ENCODE measurements around the gene TPSG1.
"Not testable (repeated sequence)": the region's sequence is repeated elsewhere in the genome, so short reads cannot be mapped to it uniquely, and the experiment has no call there.

Gene TPSG1

DNA sequence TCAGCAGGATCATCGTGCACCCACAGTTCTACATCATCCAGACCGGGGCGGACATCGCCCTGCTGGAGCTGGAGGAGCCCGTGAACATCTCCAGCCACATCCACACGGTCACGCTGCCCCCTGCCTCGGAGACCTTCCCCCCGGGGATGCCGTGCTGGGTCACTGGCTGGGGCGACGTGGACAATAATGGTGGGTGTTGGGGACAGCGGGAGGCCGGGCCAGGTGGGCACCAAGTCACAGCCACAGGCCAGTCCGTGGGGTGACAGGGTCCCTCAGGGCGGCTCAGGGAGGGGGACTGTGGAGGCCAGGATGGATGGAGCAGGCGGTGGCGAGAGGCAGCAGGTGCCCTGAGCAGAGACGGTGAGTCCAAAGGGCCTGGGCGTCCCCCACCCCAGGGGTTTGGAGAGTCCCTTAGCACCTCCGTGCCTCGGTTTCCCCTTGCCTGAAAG is 31.8 kb upstream of the TPSG1 start:
- no peak for DNase-seq (ENCODE audit: low read depth)

DNA sequence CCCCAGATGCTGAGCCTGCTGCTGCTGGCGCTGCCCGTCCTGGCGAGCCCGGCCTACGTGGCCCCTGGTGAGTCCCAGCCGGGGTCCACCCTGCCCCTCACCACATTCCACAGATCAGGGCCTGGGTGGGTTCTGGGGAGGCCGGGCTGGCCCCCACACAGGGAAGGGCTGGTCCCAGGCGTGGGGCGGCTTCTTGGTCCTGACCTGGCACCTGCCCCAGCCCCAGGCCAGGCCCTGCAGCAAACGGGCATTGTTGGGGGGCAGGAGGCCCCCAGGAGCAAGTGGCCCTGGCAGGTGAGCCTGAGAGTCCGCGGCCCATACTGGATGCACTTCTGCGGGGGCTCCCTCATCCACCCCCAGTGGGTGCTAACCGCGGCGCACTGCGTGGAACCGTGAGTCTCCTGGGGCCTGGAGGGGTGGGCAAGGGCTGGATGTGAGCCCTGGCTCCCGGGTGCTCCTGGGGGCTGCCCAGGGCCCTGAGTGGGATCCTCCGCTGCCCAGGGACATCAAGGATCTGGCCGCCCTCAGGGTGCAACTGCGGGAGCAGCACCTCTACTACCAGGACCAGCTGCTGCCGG is 31.3 kb upstream of the TPSG1 start:
- not testable (repeated sequence) for DNase-seq (ENCODE audit: low read depth)

DNA sequence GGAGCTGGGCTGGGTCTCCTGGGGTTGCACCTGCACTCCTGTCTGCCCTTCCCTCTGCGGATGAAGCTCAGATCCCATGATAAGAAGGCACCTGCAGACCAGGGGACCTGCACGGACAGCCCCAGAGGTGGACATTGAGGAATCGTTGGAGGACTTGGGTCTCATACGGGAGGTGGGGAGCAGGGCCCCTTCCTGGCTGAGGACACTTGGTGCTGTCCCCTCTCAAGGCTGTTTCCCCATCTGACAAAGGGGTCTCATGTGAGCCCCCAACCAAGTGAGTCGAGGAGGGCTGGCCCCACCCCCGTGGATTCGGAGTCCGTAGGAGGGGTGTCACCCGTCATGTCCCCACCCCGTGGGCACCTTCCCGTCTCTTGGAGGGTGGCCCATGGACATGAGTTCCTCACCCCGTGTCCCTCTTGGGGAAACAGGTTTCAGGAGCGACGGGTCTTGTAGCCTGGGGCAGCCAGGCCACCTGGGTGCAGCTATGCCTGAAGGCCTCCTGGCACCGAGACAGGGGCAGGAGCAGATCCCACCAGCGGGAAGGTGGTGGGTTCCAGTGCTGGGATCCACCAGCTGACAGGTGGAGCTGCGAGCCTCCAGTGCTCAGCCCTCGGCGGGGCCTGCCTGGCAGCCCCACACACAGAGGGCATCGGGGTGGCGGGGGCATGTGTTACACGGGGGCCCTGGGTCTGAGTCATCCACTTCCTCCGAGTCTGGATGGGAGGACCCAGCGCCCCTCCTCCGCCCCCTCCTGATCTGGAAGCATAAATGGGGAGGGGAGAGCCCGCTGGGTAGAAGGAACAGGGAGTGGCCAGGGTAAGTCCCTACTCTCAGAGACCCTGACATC is 30.4 kb upstream of the TPSG1 start, which contains the start of gene TPSD1:
Gene TPSD1 (plus strand): TSS at position 794 of the 847 bp plus-strand sequence. CDS start 212 bp downstream, outside the sequence.
- not testable (repeated sequence) for DNase-seq (ENCODE audit: low read depth)

DNA sequence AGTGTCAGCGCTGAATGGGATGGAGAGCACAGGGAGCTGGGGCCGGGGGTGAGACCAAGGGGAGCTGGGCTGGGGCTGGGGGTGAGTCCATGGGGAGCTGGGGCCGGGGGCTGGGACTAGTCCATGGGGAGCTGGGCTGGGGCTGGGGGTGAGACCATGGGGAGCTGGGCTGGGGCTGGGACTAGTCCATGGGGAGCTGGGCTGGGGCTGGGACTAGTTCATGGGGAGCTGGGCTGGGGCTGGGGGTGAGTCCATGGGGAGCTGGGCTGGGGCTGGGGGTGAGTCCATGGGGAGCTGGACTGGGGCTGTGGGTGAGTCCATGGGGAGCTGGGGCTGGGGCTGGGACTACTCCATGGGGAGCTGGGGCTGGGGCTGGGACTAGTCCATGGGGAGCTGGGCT is 29.8 kb upstream of the TPSG1 start:
- not testable (repeated sequence) for DNase-seq (ENCODE audit: low read depth)

DNA sequence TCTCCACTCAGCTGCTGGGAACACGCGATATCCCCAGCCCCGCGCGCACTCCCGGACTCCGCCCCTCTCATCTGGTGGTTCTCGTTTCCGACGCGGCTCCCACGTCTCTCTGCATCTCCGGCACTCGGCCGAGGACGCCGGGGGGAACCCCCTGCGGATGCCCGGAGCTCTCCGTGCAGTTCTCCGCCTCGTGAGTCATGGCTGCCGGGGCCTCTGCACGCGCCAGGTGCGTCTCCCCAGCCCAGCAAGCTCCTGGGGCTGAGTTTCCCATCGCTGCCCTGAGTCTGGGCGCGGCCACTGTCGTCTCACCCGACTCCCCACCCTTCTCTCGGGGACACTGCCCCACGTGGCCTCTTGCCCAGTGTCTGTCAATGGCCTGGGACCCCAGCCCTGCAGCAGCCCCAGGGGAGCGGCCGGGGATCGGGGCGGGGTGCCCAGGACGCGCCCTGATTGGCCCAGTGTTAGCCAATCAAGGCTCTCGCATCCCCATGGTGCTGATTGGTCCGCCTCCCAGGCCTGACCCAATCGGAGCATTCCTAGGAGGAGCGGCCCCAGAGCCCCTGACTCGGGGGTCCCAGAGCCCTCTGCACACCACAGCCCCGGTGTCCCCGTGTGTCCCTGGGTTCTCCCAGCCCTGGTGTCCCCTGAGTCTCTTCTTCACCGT is 28.8 kb upstream of the TPSG1 start:
- not testable (repeated sequence) for DNase-seq (ENCODE audit: low read depth)

DNA sequence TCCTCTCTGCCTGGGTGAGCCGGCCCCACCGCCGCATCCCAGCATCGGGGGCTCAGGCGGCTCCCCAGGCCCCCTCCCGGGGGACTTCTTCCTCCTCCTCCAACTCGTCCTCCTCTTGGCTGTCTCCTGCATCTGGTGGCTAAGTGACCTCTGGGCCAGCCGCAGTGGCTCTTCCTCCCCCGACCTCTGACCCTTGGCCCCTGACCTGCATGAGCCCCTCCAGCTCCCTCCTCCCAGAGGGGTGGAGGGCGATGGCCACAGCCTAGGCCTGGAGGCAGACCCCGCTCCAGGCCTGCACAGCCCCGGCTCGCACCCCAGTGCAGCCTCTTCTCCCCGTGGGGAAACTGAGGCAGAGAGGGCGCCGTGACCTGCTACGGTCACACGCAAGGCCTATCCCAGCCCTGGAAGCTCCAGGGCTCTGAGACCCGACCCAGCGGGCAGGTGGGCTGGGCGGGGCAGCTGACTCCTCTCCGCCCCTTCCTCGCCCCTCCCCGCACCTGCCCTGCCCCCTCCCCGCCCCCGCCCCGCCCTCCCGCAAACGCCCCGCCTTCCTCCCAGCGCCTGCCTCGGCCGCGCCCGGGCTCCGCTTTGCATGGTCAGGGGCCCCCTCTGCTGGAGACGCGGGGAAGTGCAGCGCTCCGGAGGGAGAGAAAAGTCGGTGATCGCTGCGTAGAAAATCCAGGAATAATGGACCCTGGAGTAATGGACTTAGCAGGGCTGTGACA is 24.1 kb upstream of the TPSG1 start:
- DNase-seq (ENCODE audit: low read depth) = not testable (repeated sequence)

DNA sequence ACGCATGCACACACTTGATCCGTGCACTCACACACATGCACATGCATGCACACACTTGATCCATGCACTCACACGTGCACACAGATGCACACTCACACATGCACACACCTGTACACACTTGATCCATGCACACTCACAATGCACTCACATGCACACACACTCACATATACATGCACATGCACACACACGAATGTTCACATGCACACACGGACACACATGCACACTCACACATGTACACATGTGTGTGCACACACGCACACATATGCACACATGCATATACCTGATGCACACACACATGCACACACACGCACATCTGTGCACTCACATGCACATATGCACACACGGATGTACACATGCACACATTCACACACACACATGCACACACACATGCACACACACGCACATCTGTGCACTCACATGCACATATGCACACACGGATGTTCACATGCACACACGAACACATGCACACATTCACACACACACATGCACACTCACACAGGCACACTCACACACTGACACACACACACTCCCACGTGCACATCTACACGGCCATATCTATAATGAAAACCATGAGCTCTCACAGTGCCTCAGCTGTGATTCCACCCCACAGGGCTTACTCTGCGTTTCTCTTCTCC is 23.0 kb upstream of the TPSG1 start:
- not testable (repeated sequence) for DNase-seq (ENCODE audit: low read depth)

DNA sequence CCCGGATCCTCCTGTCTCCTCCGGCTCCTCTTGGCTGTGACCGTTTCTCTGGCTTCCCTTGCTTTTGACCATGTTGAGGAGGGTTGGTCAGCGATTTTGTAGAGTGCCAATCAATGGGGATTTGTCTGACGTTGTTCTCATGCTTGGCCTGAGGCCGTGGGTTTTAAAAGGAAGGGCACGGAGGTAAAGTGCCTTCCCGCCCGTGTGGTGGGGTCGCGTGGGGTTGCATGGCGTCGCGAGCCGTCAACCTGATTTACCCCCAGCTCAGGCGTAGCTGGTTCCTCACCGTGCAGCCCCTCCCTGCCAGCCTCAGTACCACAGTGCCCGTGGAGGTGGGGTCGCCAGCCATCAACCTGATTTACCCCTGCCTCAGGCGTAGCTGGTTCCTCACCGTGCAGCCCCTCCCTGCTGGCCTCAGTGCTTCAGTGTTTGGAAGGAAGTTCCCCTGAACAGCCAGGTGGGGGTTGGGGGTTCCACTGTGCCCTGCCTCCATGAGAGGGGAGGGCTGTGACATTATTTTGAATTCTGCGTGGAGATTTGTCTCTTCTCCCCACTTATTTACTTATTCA is 20.5 kb upstream of the TPSG1 start:
- no peak for DNase-seq (ENCODE audit: low read depth)

DNA sequence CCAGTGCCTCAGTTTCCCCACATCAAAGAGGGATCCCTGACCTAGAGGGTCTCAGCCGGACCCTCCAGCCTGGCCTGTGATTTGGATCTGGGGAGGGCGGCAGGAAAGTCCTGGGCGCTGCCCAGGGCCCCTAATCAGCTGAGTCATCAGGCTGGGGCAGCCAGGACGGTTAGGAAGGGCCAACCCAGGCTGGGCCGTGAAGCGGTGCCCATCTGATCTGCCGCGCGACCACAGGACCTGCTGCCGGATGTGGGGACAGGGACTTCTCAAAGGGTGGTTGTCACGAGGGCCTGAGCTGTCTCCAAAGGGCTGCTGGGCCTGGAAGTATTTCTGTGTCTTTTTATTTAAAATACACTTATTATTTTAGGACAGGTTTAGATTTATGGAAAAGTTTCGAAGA is 19.8 kb upstream of the TPSG1 start:
- no peak for DNase-seq (ENCODE audit: low read depth)

DNA sequence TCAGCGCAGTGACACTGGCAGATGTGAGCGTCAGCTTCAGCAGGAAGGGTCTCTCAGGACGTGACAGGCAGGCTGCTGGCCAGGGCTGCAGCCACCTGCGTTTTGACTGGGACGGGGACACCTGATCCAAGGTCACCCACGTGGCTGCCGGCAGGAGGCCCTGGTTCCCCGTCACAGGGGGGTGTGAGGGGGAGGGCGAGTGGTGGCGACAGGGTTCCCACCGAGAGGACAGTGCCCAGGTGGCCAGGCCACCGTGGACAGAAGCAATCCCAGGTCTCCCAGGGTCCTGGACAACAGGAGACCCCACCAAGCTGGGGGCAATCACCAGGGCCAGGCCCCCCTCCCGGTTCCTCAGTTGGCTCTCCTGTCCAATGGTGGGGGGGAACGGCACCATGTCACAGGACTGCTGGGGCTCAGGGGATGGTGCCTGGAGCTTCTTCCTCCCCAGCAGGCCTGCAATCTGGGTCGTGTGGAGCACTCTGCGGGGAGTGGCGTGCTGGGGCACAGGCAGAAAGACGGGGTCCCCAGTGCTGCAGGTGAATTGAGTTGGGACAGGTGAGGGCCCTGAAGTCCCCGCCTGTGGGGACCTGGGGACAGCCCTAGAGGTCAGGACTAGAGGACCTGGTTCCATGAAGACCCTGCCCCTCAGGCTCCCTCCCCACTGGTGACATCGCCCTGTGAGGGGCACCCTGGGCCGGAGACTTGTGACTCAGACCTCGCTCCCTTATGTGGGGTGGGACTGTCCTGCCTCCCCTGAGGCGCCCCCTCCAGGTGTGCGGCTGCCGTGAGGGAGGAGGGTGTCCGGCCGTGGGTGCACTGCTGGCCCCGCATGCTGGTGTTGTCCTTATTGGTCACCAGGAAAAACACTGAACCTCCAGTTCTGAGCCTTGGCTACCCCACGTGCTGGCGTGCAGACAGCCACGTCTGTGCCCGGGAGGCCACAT is 19.1 kb upstream of the TPSG1 start:
- not testable (repeated sequence) for DNase-seq (ENCODE audit: low read depth)

DNA sequence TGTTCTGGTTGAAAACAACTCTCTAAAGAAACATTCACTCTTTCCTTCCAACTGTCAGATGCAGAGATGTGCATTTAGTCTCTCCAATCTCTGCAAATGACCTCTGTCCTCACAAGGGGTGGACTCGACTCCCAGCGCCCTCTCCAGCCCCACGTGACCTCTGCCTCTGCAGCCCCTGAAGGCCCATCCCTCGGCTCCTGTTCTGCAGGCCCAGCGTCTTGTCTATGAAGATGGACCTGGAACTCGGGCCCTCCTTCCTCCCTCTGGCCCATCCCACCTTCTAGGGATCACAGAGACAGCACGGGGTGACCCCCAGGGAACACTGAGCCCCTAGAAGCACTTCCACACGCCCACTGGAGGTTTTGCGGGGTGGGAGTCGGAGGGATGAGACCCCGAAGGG is 18.3 kb upstream of the TPSG1 start:
- DNase-seq (ENCODE audit: low read depth) = not testable (repeated sequence)

DNA sequence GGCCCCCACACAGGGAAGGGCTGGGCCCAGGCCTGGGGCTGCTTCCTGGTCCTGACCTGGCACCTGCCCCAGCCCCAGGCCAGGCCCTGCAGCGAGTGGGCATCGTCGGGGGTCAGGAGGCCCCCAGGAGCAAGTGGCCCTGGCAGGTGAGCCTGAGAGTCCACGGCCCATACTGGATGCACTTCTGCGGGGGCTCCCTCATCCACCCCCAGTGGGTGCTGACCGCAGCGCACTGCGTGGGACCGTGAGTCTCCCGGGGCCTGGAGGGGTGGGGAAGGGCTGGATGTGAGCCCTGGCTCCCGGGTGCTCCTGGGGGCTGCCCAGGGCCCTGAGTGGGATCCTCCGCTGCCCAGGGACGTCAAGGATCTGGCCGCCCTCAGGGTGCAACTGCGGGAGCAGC is 16.0 kb upstream of the TPSG1 start:
- not testable (repeated sequence) for DNase-seq (ENCODE audit: low read depth)

DNA sequence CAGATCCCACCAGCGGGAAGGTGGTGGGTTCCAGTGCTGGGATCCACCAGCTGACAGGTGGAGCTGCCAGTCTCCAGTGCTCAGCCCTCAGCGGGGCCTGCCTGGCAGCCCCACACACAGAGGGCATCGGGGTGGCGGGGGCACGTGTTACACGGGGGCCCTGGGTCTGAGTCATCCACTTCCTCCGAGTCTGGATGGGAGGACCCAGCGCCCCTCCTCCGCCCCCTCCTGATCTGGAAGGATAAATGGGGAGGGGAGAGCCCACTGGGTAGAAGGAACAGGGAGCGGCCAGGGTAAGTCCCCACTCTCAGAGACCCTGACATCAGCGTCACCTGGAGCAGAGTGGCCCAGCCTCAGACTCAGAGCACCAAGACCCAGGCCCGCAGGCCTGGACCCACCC is 15.4 kb upstream of the TPSG1 start, which contains the start of gene TPSAB1:
Gene TPSAB1 (plus strand): TSS at position 270 of the 400 bp plus-strand sequence. CDS start 234 bp downstream, outside the sequence.
- DNase-seq (ENCODE audit: low read depth) = not testable (repeated sequence)

DNA sequence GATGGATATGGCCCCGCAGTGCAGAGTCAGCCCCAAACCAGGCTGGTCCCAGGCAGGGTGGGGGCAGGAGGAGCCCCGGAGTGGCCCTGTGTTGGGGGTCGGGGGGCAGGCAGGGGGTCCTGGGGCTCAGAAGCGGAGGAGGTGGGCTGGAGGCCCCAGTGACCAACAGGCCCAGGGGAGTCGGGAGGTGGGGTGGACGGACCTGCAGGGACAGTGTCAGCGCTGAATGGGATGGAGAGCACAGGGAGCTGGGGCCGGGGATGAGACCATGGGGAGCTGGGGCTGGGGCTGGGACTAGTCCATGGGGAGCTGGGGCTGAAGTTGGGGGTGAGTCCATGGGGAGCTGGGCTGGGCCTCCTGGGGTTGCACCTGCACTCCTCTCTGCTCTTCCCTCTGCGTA is 14.5 kb upstream of the TPSG1 start:
- not testable (repeated sequence) for DNase-seq (ENCODE audit: low read depth)

DNA sequence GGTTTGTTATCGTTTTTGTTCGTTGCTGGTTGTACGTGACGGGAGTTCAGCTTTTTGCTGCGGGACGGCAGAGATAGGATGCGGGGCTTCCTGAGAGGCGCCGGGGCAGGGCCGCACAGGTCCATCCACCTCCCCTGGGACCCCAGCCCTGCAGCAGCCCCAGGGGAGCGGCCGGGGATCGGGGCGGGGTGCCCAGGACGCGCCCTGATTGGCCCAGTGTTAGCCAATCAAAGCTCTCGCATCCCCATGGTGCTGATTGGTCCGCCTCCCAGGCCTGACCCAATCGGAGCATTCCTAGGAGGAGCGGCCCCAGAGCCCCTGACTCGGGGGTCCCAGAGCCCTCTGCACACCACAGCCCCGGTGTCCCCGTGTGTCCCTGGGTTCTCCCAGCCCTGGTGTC is 13.8 kb upstream of the TPSG1 start:
- not testable (repeated sequence) for DNase-seq (ENCODE audit: low read depth)

DNA sequence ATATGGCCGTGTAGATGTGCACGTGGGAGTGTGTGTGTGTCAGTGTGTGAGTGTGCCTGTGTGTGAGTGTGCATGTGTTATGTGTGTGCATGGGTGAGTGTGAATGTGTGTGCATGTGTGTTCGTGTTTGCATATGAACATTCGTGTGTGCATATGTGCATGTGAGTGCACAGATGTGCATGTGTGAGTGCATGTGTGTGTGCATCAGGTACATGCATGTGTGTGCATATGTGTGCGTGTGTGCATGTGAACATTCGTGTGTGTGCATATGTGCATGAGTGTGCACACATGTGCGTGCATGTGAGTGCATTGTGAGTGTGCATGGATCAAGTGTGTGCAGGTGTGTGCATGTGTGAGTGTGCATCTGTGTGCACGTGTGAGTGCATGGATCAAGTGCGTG is 12.9 kb upstream of the TPSG1 start:
- no peak for DNase-seq (ENCODE audit: low read depth)

DNA sequence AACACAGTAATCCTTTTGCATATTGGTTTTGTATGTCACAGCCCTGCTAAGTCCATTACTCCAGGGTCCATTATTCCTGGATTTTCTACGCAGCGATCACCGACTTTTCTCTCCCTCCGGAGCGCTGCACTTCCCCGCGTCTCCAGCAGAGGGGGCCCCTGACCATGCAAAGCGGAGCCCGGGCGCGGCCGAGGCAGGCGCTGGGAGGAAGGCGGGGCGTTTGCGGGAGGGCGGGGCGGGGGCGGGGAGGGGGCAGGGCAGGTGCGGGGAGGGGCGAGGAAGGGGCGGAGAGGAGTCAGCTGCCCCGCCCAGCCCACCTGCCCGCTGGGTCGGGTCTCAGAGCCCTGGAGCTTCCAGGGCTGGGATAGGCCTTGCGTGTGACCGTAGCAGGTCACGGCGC is 11.6 kb upstream of the TPSG1 start:
- not testable (repeated sequence) for DNase-seq (ENCODE audit: low read depth)

DNA sequence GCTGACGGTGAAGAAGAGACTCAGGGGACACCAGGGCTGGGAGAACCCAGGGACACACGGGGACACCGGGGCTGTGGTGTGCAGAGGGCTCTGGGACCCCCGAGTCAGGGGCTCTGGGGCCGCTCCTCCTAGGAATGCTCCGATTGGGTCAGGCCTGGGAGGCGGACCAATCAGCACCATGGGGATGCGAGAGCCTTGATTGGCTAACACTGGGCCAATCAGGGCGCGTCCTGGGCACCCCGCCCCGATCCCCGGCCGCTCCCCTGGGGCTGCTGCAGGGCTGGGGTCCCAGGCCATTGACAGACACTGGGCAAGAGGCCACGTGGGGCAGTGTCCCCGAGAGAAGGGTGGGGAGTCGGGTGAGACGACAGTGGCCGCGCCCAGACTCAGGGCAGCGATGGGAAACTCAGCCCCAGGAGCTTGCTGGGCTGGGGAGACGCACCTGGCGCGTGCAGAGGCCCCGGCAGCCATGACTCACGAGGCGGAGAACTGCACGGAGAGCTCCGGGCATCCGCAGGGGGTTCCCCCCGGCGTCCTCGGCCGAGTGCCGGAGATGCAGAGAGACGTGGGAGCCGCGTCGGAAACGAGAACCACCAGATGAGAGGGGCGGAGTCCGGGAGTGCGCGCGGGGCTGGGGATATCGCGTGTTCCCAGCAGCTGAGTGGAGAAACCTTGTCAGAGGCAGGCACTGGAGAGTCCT is 7.1 kb upstream of the TPSG1 start:
- DNase-seq (ENCODE audit: low read depth) = not testable (repeated sequence)

DNA sequence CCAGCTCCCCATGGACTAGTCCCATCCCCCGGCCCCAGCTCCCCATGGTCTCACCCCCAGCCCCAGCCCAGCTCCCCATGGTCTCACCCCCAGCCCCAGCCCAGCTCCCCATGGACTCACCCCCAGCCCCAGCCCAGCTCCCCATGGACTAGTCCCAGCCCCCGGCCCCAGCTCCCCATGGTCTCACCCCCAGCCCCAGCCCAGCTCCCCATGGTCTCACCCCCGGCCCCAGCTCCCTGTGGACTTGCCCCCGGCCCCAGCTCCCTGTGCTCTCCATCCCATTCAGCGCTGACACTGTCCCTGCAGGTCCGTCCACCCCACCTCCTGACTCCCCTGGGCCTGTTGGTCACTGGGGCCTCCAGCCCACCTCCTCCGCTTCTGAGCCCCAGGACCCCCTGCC is 6.2 kb upstream of the TPSG1 start:
- not testable (repeated sequence) for DNase-seq (ENCODE audit: low read depth)
